Neural cell (in vitro differentiated cells): ENCODE data around the gene HHIPL1. TPM values are rescaled to one million over a fixed set of nuclear protein-coding genes. Genes with fewer than 3 reads are reported as not detected.

Experiments used
- H2AFZ ChIP-seq: fragments of 200-600, 300-800 bp; sonication (generic), shearing (Covaris generic); 2 replicates; pipeline ENCODE4 v1.6.0; 2014; ENCODE audit warnings: low read depth, mild to moderate bottlenecking, antibody characterized with exemption, low read length, moderate library complexity
- H3F3A ChIP-seq: fragments of 200-600 bp; shearing (Covaris generic); 2 replicates; pipeline ENCODE4 v1.6.1; 2016; ENCODE audit warnings: mild to moderate bottlenecking, moderate library complexity, mixed read lengths, antibody characterized with exemption, low read length; ENCODE audit not compliant: insufficient read depth, poor library complexity, severe bottlenecking
- H3K27ac ChIP-seq: fragments of 200-600, 300-800 bp; sonication (generic), shearing (Covaris generic); 2 replicates; pipeline ENCODE4 v1.5.1; 2014; ENCODE audit warnings: mild to moderate bottlenecking, low read length, moderate library complexity
- H3K27me3 ChIP-seq: fragments of 300-800, 200-600 bp; sonication (generic), shearing (Covaris generic); 2 replicates; pipeline ENCODE4 v1.6.0; 2014; ENCODE audit warnings: mild to moderate bottlenecking, low read depth, low read length, moderate library complexity; ENCODE audit not compliant: insufficient read depth
- H3K36me3 ChIP-seq: fragments of 300-800, 200-600 bp; sonication (generic), shearing (Covaris generic); 2 replicates; pipeline ENCODE4 v1.5.1; 2014; ENCODE audit warnings: mild to moderate bottlenecking, antibody characterized with exemption, low read length, moderate library complexity; ENCODE audit not compliant: insufficient read depth
- H3K4me2 ChIP-seq: fragments of 300-800, 200-600 bp; sonication (generic), shearing (Covaris generic); 2 replicates; pipeline ENCODE4 v1.6.0; 2014; ENCODE audit warnings: mild to moderate bottlenecking, low read length
- H3K4me3 ChIP-seq: fragments of 300-800, 200-600 bp; sonication (generic), shearing (Covaris generic); 2 replicates; pipeline ENCODE4 v1.5.1; 2014; ENCODE audit warnings: mild to moderate bottlenecking, low read length, moderate library complexity
- H3K79me2 ChIP-seq: fragments of 200-600 bp; shearing (Covaris generic); replicated peaks from 2 replicates; pipeline ENCODE4 v1.6.0; 2014; ENCODE audit warnings: mild to moderate bottlenecking, low read length, moderate library complexity; ENCODE audit not compliant: insufficient read depth
- H3K9ac ChIP-seq: fragments of 300-800, 200-600 bp; sonication (generic), shearing (Covaris generic); 2 replicates; pipeline ENCODE4 v1.6.1; 2016; ENCODE audit warnings: mild to moderate bottlenecking, low read length, mixed read lengths
- H3K9me2 ChIP-seq: fragments of 200-600 bp; shearing (Covaris generic); 2 replicates; pipeline ENCODE4 v1.6.1; 2016; ENCODE audit warnings: mild to moderate bottlenecking, low read length, mixed read lengths; ENCODE audit not compliant: insufficient read depth
- H3K9me3 ChIP-seq: fragments of 200-600, 300-800 bp; sonication (generic), shearing (Covaris generic); 2 replicates; pipeline ENCODE4 v1.6.1; 2016; ENCODE audit warnings: mild to moderate bottlenecking, mixed run types, low read length, moderate library complexity, mixed read lengths
- H4K20me1 ChIP-seq: fragments of 200-600 bp; shearing (Covaris generic); 2 replicates; pipeline ENCODE4 v1.6.1; 2016; ENCODE audit warnings: mild to moderate bottlenecking, mixed run types; ENCODE audit not compliant: insufficient read depth
- CTCF ChIP-seq: fragments of 450-650 bp; IDR thresholded peaks from 2 replicates; pipeline ENCODE4 v1.5.1; 2014; ENCODE audit warnings: antibody characterized with exemption, mild to moderate bottlenecking, moderate library complexity; ENCODE audit not compliant: poor library complexity, severe bottlenecking
- EP300 ChIP-seq: fragments of 450-650 bp; conservative IDR thresholded peaks from 2 replicates; pipeline ENCODE4 v1.6.1; 2014; ENCODE audit warnings: antibody characterized with exemption, mild to moderate bottlenecking, moderate library complexity; ENCODE audit not compliant: poor library complexity, severe bottlenecking
- EZH2 ChIP-seq: fragments of 200-600, 300-800 bp; shearing (Covaris generic), sonication (generic); IDR thresholded peaks from 2 replicates; pipeline ENCODE4 v1.6.1; 2014; ENCODE audit warnings: antibody characterized with exemption, low read length, borderline replicate concordance, mild to moderate bottlenecking; ENCODE audit not compliant: insufficient read depth, poor library complexity, severe bottlenecking
- MXI1 ChIP-seq: fragments of 450-650 bp; conservative IDR thresholded peaks from 2 replicates; pipeline ENCODE4 v1.6.1; 2014; ENCODE audit warnings: antibody characterized with exemption, mild to moderate bottlenecking; ENCODE audit not compliant: poor library complexity, severe bottlenecking
- POLR2AphosphoS5 ChIP-seq: IDR thresholded peaks from 2 replicates; pipeline ENCODE4 v1.6.1; 2012
- RAD21 ChIP-seq: fragments of 450-650 bp; conservative IDR thresholded peaks from 2 replicates; pipeline ENCODE4 v1.6.1; 2014; ENCODE audit warnings: antibody characterized with exemption, mild to moderate bottlenecking, moderate library complexity
- REST ChIP-seq: IDR thresholded peaks from 2 replicates; pipeline ENCODE4 v1.6.1; 2012; ENCODE audit warnings: borderline replicate concordance
- SMC3 ChIP-seq: fragments of 450-650 bp; conservative IDR thresholded peaks from 2 replicates; pipeline ENCODE4 v1.6.1; 2014; ENCODE audit warnings: antibody characterized with exemption, mild to moderate bottlenecking, moderate library complexity; ENCODE audit not compliant: poor library complexity
- TAF1 ChIP-seq: IDR thresholded peaks from 2 replicates; pipeline ENCODE4 v1.6.1; 2012; ENCODE audit warnings: low read depth
- polyA plus RNA-seq: library from polyadenylated mRNA; depleted of rRNA; stranded (reverse); fragments of >200 nt; gene quantifications from 2 replicates; pipeline ENCODE4 v1.2.3, GENCODE V29; 2014

HHIPL1 gene
- polyA plus RNA-seq, 1 donor from 2014 or later: 0.47 TPM

GRCh38 chr14:99696929-99697328, 52.0 kb downstream of the HHIPL1 start:
- Histone ChIP-seq H3F3A (no peaks in the 10 kb centered on the region), H3K4me2 (no peak overlapping the region), H2AFZ (no peak overlapping the region), H4K20me1 (no peaks in the 10 kb centered on the region), H3K9ac (no peak overlapping the region), H3K27ac (no peak overlapping the region), H3K27me3 (no peaks in the 10 kb centered on the region), H3K4me3 (no peak overlapping the region), H3K9me2 (no peaks in the 10 kb centered on the region), H3K36me3 (no peaks in the 10 kb centered on the region), H3K79me2 (no peaks in the 10 kb centered on the region), H3K9me3 (no peaks in the 10 kb centered on the region)
- no peak for TF ChIP-seq POLR2AphosphoS5
- no peak for TF ChIP-seq EZH2
- no peak for TF ChIP-seq MXI1
- TF ChIP-seq SMC3: no peak
- TF ChIP-seq TAF1: no peak
- TF ChIP-seq RAD21: no peak
- no peak for TF ChIP-seq REST
- TF ChIP-seq CTCF: no peak
- TF ChIP-seq EP300: no peak

GRCh38 chr14:99698236-99698635, 53.3 kb downstream of the HHIPL1 start:
- no peak overlapping the region for H3K27ac ChIP-seq
- no peaks in the 10 kb centered on the region for H3K9me2 ChIP-seq
- no peaks in the 10 kb centered on the region for H3K9me3 ChIP-seq
- H3K4me3 ChIP-seq: no peak overlapping the region
- TF ChIP-seq SMC3 (no peak), TAF1 (no peak), POLR2AphosphoS5 (no peak), CTCF (no peak), REST (no peak), MXI1 (no peak), EZH2 (no peak), EP300 (no peak), RAD21 (no peak)
- H3K27me3 ChIP-seq: no peaks in the 10 kb centered on the region
- no peak overlapping the region for H3K4me2 ChIP-seq
- H3K9ac ChIP-seq: no peak overlapping the region
- no peaks in the 10 kb centered on the region for H3K79me2 ChIP-seq
- H3K36me3 ChIP-seq: no peaks in the 10 kb centered on the region
- no peaks in the 10 kb centered on the region for H4K20me1 ChIP-seq
- no peaks in the 10 kb centered on the region for H3F3A ChIP-seq
- H2AFZ ChIP-seq: no peak overlapping the region
